Large intestine (tissue), 3 donors: ENCODE data around the gene CDH23. TPM values are rescaled to one million over a fixed set of nuclear protein-coding genes. Genes with fewer than 3 reads are reported as not detected.

Experiments
- DNase-seq, 2 donors: peaks; one replicate each; pipeline versions ENCODE4 v3.0.0 to v3.0.0-alpha.2; 2013
- H3K27ac ChIP-seq: one replicate; pipeline ENCODE4 v1.5.1; 2013; ENCODE audit warnings: low read length
- H3K27me3 ChIP-seq: 2 replicates; pipeline ENCODE4 v1.6.1; 2013; ENCODE audit warnings: low read length; ENCODE audit not compliant: control insufficient read depth, insufficient read depth
- H3K36me3 ChIP-seq: 2 replicates; pipeline ENCODE4 v1.6.1; 2013; ENCODE audit warnings: low read length; ENCODE audit not compliant: control insufficient read depth, insufficient read depth
- H3K4me1 ChIP-seq: one replicate; pipeline ENCODE4 v1.6.1; 2013; ENCODE audit warnings: low read length; ENCODE audit not compliant: control insufficient read depth, insufficient read depth
- H3K4me3 ChIP-seq: one replicate; pipeline ENCODE4 v1.5.1; 2013; ENCODE audit warnings: low read length
- H3K9me3 ChIP-seq: one replicate; pipeline ENCODE4 v1.6.1; 2013; ENCODE audit warnings: mild to moderate bottlenecking, low read depth, low read length, moderate library complexity; ENCODE audit not compliant: control insufficient read depth
- WGBS: methylation state at CpG from one replicate; pipeline ENCODE4 v1.1.5; 2013; ENCODE audit warnings: low lambda C conversion rate; ENCODE audit not compliant: insufficient coverage; 5-methylcytosine and 5-hydroxymethylcytosine counted together
- polyA plus RNA-seq: library from polyadenylated mRNA; unstranded; fragments of 120-200 nt; gene quantifications from one replicate; pipeline ENCODE4 v1.2.1, GENCODE V29; 2013

CDH23 gene
- polyA plus RNA-seq, 1 donor = 1.7 TPM

- no peaks in the 10 kb centered on the region for H3K4me1 ChIP-seq
- no peaks in the 10 kb centered on the region for H3K36me3 ChIP-seq
- H3K9me3 ChIP-seq = no peaks in the 10 kb centered on the region
- no CpG with 5 or more reads among the region's 12 CpGs for whole genome bisulfite sequencing
- H3K27ac ChIP-seq = no peak overlapping the region
- H3K27me3 ChIP-seq = peaks cover 5% of the 10 kb centered on the region
- no peak overlapping the region for H3K4me3 ChIP-seq
- no peak for DNase-seq
These were observed 56.5 kb downstream of the CDH23 start for GRCh38 chr10:71453186-71453585.

- 100% methylated on average over 1 of the region's 5 CpGs for WGBS
- no peaks in the 10 kb centered on the region for H3K9me3 ChIP-seq
- H3K4me3 ChIP-seq = no peak overlapping the region
- H3K27me3 ChIP-seq = peaks cover 5% of the 10 kb centered on the region
- no peaks in the 10 kb centered on the region for H3K4me1 ChIP-seq
- no peak for DNase-seq
- H3K36me3 ChIP-seq = no peaks in the 10 kb centered on the region
- H3K27ac ChIP-seq = no peak overlapping the region
These were observed 57.6 kb downstream of the CDH23 start for GRCh38 chr10:71454347-71454746.

GRCh38 chr10:71455035-71455434, 58.3 kb downstream of the CDH23 start:
- Histone ChIP-seq H3K27ac (no peak overlapping the region), H3K4me1 (no peaks in the 10 kb centered on the region), H3K9me3 (no peaks in the 10 kb centered on the region), H3K4me3 (no peak overlapping the region), H3K27me3 (peaks cover 5% of the 10 kb centered on the region), H3K36me3 (no peaks in the 10 kb centered on the region)
- 57% methylated on average over 1 of the region's 2 CpGs for WGBS
- no peak for DNase-seq

GRCh38 chr10:71456631-71457030, 59.9 kb downstream of the CDH23 start:
- no peak for DNase-seq
- Histone ChIP-seq H3K36me3 (no peaks in the 10 kb centered on the region), H3K4me1 (no peaks in the 10 kb centered on the region), H3K4me3 (no peak overlapping the region), H3K9me3 (no peaks in the 10 kb centered on the region), H3K27ac (no peak overlapping the region), H3K27me3 (peaks cover 10% of the 10 kb centered on the region)
- no CpG with 5 or more reads among the region's 3 CpGs for WGBS

GRCh38 chr10:71457908-71458307, 61.2 kb downstream of the CDH23 start:
- Histone ChIP-seq H3K27ac (no peak overlapping the region), H3K36me3 (no peaks in the 10 kb centered on the region), H3K4me3 (no peak overlapping the region), H3K4me1 (no peaks in the 10 kb centered on the region), H3K27me3 (peaks cover 10% of the 10 kb centered on the region), H3K9me3 (no peaks in the 10 kb centered on the region)
- no CpG with 5 or more reads among the region's 4 CpGs for WGBS
- no peak for DNase-seq

- no peak overlapping the region for H3K4me3 ChIP-seq
- peaks cover 5% of the 10 kb centered on the region for H3K27me3 ChIP-seq
- H3K36me3 ChIP-seq = no peaks in the 10 kb centered on the region
- no peaks in the 10 kb centered on the region for H3K9me3 ChIP-seq
- whole genome bisulfite sequencing = no CpG with 5 or more reads among the region's 2 CpGs
- no peak for DNase-seq
- H3K4me1 ChIP-seq = no peaks in the 10 kb centered on the region
- H3K27ac ChIP-seq = no peak overlapping the region
These were observed 61.7 kb downstream of the CDH23 start for GRCh38 chr10:71458387-71458786.

GRCh38 chr10:71459513-71459912, 62.8 kb downstream of the CDH23 start:
- Histone ChIP-seq H3K27ac (no peak overlapping the region), H3K36me3 (no peaks in the 10 kb centered on the region), H3K9me3 (no peaks in the 10 kb centered on the region), H3K4me1 (no peaks in the 10 kb centered on the region), H3K4me3 (no peak overlapping the region), H3K27me3 (peaks cover 5% of the 10 kb centered on the region)
- no peak for DNase-seq
- no CpG with 5 or more reads among the region's 5 CpGs for WGBS

GRCh38 chr10:71460615-71461014, 63.9 kb downstream of the CDH23 start:
- no peaks in the 10 kb centered on the region for H3K4me1 ChIP-seq
- no peaks in the 10 kb centered on the region for H3K9me3 ChIP-seq
- no peaks in the 10 kb centered on the region for H3K36me3 ChIP-seq
- DNase-seq = no peak
- no peak overlapping the region for H3K4me3 ChIP-seq
- H3K27me3 ChIP-seq = peaks cover 5% of the 10 kb centered on the region
- WGBS = no CpG with 5 or more reads among the region's 9 CpGs
- no peak overlapping the region for H3K27ac ChIP-seq

GRCh38 chr10:71461457-71461856, 64.7 kb downstream of the CDH23 start:
- H3K9me3 ChIP-seq = no peaks in the 10 kb centered on the region
- no peak for DNase-seq
- H3K36me3 ChIP-seq = no peaks in the 10 kb centered on the region
- WGBS = no CpG with 5 or more reads among the region's 13 CpGs
- H3K4me3 ChIP-seq = no peak overlapping the region
- H3K27me3 ChIP-seq = peaks cover 5% of the 10 kb centered on the region
- no peak overlapping the region for H3K27ac ChIP-seq
- no peaks in the 10 kb centered on the region for H3K4me1 ChIP-seq

- no peaks in the 10 kb centered on the region for H3K36me3 ChIP-seq
- no peak overlapping the region for H3K27ac ChIP-seq
- no peak for DNase-seq
- no peak overlapping the region for H3K4me3 ChIP-seq
- H3K9me3 ChIP-seq = no peaks in the 10 kb centered on the region
- H3K27me3 ChIP-seq = peaks cover 5% of the 10 kb centered on the region
- WGBS = 60% methylated on average over 2 of the region's 19 CpGs
- H3K4me1 ChIP-seq = no peaks in the 10 kb centered on the region
These were observed 65.6 kb downstream of the CDH23 start for GRCh38 chr10:71462062-71462935.

- H3K9me3 ChIP-seq = no peaks in the 10 kb centered on the region
- no CpG with 5 or more reads among the region's 7 CpGs for whole genome bisulfite sequencing
- no peaks in the 10 kb centered on the region for H3K4me1 ChIP-seq
- no peak overlapping the region for H3K27ac ChIP-seq
- H3K4me3 ChIP-seq = no peak overlapping the region
- H3K27me3 ChIP-seq = peaks cover 8% of the 10 kb centered on the region
- DNase-seq = no peak
- no peaks in the 10 kb centered on the region for H3K36me3 ChIP-seq
These were observed 66.4 kb downstream of the CDH23 start for GRCh38 chr10:71463111-71463510.
